Transverse colon (tissue), 4 donors: ENCODE data around the gene GLS. TPM values are rescaled to one million over a fixed set of nuclear protein-coding genes. Genes with fewer than 3 reads are reported as not detected.

Experiments used
- DNase-seq: peaks from one replicate; pipeline ENCODE4 v3.0.0-alpha.2; 2019
- H3K27ac ChIP-seq, 4 donors: fragments of 200-600 bp; sonication (generic); 2 replicates each; pipeline ENCODE4 v1.5.1; 2016 to 2018; ENCODE audit warnings: inconsistent platforms in 4 of 4
- H3K27me3 ChIP-seq: fragments of 200-600 bp; sonication (generic); 2 replicates; pipeline ENCODE4 v1.5.1; 2017; ENCODE audit warnings: inconsistent platforms
- H3K36me3 ChIP-seq, 4 donors: fragments of 200-600 bp; sonication (generic); 2 replicates each; pipeline ENCODE4 v1.5.1; 2017 to 2019; ENCODE audit warnings: inconsistent platforms in 4 of 4
- H3K4me1 ChIP-seq, 4 donors: fragments of 200-600 bp; sonication (generic); 2 replicates each; pipeline ENCODE4 v1.5.1; 2017 to 2020; ENCODE audit warnings: inconsistent platforms in 4 of 4
- H3K4me3 ChIP-seq, 4 donors: fragments of 200-600 bp; sonication (generic); 1 replicate in 1 of 4; 2 replicates in 3 of 4; pipeline versions ENCODE4 v1.5.1 to v1.6.1; 2017 to 2019; ENCODE audit warnings: inconsistent platforms in 4 of 4
- H3K9me3 ChIP-seq, 2 donors: fragments of 200-600 bp; sonication (generic); 2 replicates each; pipeline ENCODE4 v1.5.1; 2017 to 2019; ENCODE audit warnings: inconsistent platforms in 2 of 2
- EP300 ChIP-seq: sonication (generic); formaldehyde crosslinking; IDR thresholded peaks from one replicate; pipeline ENCODE4 v1.6.1; 2017; ENCODE audit warnings: antibody characterized with exemption, low read depth
- POLR2A ChIP-seq: fragments of 450-650 bp; IDR thresholded peaks from one replicate; pipeline ENCODE4 v1.6.1; 2016; ENCODE audit warnings: antibody characterized with exemption, mild to moderate bottlenecking, moderate library complexity
- POLR2AphosphoS5 ChIP-seq, 3 donors: sonication (generic); formaldehyde crosslinking; IDR thresholded peaks; one replicate each; pipeline ENCODE4 v1.6.1; 2016; ENCODE audit warnings: antibody characterized with exemption in 3 of 3
- WGBS, 2 donors: methylation state at CpG; one replicate each; pipeline ENCODE4 v1.1.5; 2018; ENCODE audit warnings: low coverage in 1 of 2; 5-methylcytosine and 5-hydroxymethylcytosine counted together
- in situ Hi-C, 4 donors: fragments of 200-750 bp; cut with MboI; loops; one replicate each; pipeline versions ENCODE4 v1.15.0 to v1.15.1; 2017; ENCODE audit warnings: low sequenced_read_pairs in 3 of 4, low pct_ligation_motif_present in 1 of 4, low pct_unique_long_range_greater_than_20kb in 1 of 4
- intact Hi-C: fragments of 100-400 bp; cut with DNase I; formaldehyde crosslinking; loops from one replicate; pipeline ENCODE4 v1.15.1; 2023; ENCODE audit warnings: low total_unique reads
- total RNA-seq, 4 donors: library from RNA; depleted of rRNA; stranded (reverse); fragments of >200 nt; gene quantifications; one replicate each; pipeline ENCODE4 v1.1.0, GENCODE V29; 2016
- TF ChIP-seq, protein P1 (sequence below), 5 experiments: fragments of 200-600 bp in 3 of 5; fragments of 450-650 bp in 2 of 5; sonication (generic) in 3 of 5; IDR thresholded peaks; 1 replicate in 2 of 5; 2 replicates in 3 of 5; pipeline ENCODE4 v1.5.1; 2016 to 2017; ENCODE audit warnings: antibody characterized with exemption in 5 of 5, inconsistent platforms in 3 of 5, mild to moderate bottlenecking in 2 of 5, moderate library complexity in 1 of 5

Gene GLS
- total RNA-seq, 4 donors from 2014 or later, result 58.0 to 141 (median 68.7) TPM

DNA sequence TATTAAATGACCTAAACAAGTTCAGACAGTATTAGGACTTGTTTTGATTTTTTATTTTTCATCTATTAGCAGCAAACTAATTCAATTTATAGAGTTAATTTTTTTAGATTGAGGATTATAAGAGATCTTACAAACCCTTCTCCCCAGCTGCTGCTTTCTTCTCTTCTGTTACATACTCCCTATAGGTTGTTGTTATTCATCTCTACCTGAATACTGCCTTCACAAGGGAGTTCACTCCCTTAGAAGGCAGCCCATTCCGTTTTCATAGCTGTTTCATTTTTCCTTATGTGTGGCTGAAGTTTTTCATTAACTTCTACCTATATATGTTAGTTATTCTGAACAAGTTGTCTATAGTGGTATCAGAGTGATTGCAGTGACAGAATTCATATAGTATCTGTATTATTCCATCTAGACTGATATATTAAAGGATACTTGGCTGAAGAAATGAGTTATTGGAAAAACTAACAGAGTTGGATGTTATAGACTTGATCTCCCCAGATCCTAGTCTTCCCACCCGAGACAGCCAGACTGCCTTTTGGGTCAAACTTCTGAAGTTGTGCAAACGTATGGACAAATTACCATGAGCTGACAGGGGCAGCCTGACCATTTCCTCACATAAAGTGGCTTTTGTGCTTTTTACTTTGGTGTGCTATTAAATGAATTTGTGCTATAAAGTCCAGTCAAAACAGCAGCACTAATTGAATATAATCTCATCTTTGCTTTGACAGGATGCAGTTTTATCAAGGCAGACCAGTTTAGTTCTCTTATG is 8.7 kb downstream of the GLS start:
- DNase-seq, result no peak
- in situ Hi-C loops (loop anchor here in 1 of 4 donors (25.0 kb wide), 1 partner anchor 123 kb away; the partner anchor contains the start of gene STAT1), intact Hi-C loops (no loop called here)
- Histone ChIP-seq H3K4me1 (peaks cover 3 to 90% (median 31%) of the 10 kb centered on the region in 4 donors), H3K36me3 (no peaks in the 10 kb centered on the region), H3K9me3 (no peaks in the 10 kb centered on the region), H3K27me3 (no peaks in the 10 kb centered on the region), H3K4me3 (no peak overlapping the region), H3K27ac (no peak overlapping the region)
- WGBS, 2 donors, result 60 to 74% methylated on average over 1 to 3 of the region's 3 CpGs
- no peak for TF ChIP-seq POLR2A
- TF ChIP-seq POLR2AphosphoS5 (IDR thresholded peaks at IDR 0.05), result no peak
- no peak for TF ChIP-seq EP300
- TF ChIP-seq, protein P1, sequence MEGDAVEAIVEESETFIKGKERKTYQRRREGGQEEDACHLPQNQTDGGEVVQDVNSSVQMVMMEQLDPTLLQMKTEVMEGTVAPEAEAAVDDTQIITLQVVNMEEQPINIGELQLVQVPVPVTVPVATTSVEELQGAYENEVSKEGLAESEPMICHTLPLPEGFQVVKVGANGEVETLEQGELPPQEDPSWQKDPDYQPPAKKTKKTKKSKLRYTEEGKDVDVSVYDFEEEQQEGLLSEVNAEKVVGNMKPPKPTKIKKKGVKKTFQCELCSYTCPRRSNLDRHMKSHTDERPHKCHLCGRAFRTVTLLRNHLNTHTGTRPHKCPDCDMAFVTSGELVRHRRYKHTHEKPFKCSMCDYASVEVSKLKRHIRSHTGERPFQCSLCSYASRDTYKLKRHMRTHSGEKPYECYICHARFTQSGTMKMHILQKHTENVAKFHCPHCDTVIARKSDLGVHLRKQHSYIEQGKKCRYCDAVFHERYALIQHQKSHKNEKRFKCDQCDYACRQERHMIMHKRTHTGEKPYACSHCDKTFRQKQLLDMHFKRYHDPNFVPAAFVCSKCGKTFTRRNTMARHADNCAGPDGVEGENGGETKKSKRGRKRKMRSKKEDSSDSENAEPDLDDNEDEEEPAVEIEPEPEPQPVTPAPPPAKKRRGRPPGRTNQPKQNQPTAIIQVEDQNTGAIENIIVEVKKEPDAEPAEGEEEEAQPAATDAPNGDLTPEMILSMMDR (IDR thresholded peaks at IDR 0.05), result no peak

DNA sequence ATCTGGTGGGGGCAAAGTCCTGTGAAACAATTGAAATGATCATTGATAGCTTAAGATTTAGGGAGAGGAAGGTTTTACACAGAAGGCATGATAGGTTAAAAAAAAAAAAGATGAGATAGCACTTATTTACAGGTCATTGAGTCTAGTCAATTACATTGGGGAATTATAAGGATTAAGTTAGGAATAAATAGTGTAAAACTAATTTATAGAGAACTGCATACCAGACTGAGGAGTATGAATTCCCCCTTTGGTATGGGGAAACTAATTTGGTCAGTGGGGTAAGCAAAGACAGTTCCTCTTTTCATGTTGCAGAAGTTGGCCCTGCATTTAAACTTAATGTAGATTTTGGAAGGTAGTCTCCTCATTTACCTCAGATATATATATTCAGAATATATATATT is 10.8 kb downstream of the GLS start:
- in situ Hi-C loops, result loop anchor here in 1 of 4 donors (25.0 kb wide), 1 partner anchor 121 kb away; the partner anchor contains the start of gene STAT1
- Histone ChIP-seq H3K9me3 (no peaks in the 10 kb centered on the region), H3K27ac (peak overlapping the region in 1 of 4 donors; percentile 8), H3K4me3 (no peak overlapping the region), H3K27me3 (no peaks in the 10 kb centered on the region), H3K36me3 (peaks cover 0 to 8% (median 0%) of the 10 kb centered on the region in 4 donors), H3K4me1 (peaks cover 0 to 71% (median 27%) of the 10 kb centered on the region in 4 donors)
- intact Hi-C loops, result no loop called here
- TF ChIP-seq POLR2A (no peak), EP300 (no peak), POLR2AphosphoS5 (IDR thresholded peaks at IDR 0.05) (no peak)
- TF ChIP-seq, protein P1 (IDR thresholded peaks at IDR 0.05), result no peak
- no peak for DNase-seq

DNA sequence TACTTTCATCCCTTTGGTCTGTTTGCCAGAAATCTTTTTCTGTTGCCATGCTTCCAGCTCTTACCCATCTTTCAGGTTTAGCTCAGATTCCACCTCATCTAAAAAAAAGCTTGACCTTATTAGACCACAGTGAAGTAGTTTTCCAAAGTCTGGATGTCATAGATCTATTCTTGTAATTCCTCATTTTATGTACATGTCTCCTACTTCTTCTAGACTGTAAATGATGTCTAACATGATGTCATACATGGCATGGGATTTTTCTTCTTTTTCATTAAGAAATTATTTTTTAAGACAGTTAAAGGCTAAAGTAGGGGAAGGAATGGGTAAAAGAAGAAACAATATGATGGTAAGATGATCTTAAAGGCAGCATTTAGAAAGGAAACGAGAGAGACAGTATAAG is 11.3 kb downstream of the GLS start:
- peaks cover 0 to 66% (median 26%) of the 10 kb centered on the region in 4 donors for H3K4me1 ChIP-seq
- intact Hi-C loops, result no loop called here

DNA sequence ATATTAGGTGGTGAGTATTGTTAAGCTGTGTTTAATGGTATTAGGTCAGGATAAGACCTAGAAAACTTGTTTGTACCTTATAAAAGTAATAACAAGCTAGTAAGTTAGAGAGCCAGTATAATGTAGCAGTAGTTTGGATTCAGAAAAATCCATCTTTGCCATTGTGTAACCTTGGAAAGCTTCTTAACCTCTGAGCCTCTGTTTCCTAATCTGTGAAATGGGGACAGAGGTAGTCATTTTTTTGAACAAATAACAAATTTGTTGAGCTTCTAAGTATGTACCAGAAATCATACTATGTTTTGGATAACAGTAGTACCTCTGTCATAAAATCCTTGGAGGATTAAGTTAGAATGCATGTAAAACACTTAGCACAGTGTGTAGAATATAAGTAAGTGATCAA is 12.5 kb downstream of the GLS start:
- TF ChIP-seq, protein P1 (IDR thresholded peaks at IDR 0.05), result no peak
- TF ChIP-seq EP300 (no peak), POLR2AphosphoS5 (IDR thresholded peaks at IDR 0.05) (no peak), POLR2A (no peak)
- no peak for DNase-seq

More for the DNA sequence above, 11.3 kb downstream of the GLS start:
- in situ Hi-C loops, result loop anchor here in 1 of 4 donors (25.0 kb wide), 1 partner anchor 120 kb away; the partner anchor contains the start of gene STAT1
- Histone ChIP-seq H3K9me3 (no peaks in the 10 kb centered on the region), H3K27me3 (no peaks in the 10 kb centered on the region), H3K27ac (peak overlapping the region in 1 of 4 donors; percentile 8), H3K4me3 (no peak overlapping the region), H3K36me3 (peaks cover 0 to 8% (median 0%) of the 10 kb centered on the region in 4 donors)
- TF ChIP-seq EP300, result no peak
- no peak for TF ChIP-seq POLR2AphosphoS5 (IDR thresholded peaks at IDR 0.05)
- DNase-seq, result no peak
- WGBS, 2 donors, result 87 to 93% methylated on average over 1 of the region's 1 CpG

More for the DNA sequence above, 12.5 kb downstream of the GLS start:
- Histone ChIP-seq H3K27me3 (no peaks in the 10 kb centered on the region), H3K36me3 (peaks cover 0 to 8% (median 0%) of the 10 kb centered on the region in 4 donors), H3K4me1 (peaks cover 0 to 53% (median 16%) of the 10 kb centered on the region in 4 donors), H3K27ac (no peak overlapping the region), H3K9me3 (no peaks in the 10 kb centered on the region), H3K4me3 (no peak overlapping the region)
- intact Hi-C loops, result no loop called here
- in situ Hi-C loops, result loop anchor here in 1 of 4 donors (25.0 kb wide), 1 partner anchor 119 kb away; the partner anchor contains the start of gene STAT1
